Measurements from ENCODE around the gene G2E3.

G2E3 gene

GRCh38 chr14:30587141-30587540 is 28.2 kb downstream of the G2E3 start:
- H3K4me1 ChIP-seq (ENCODE audit: low read length), result no peaks in the 10 kb centered on the region
- no peaks in the 10 kb centered on the region for H3K9me3 ChIP-seq (ENCODE audit: insufficient read depth, low read length)
- H3K79me2 ChIP-seq (ENCODE audit: low read length), result peaks cover 77% of the 10 kb centered on the region
- peaks cover 68% of the 10 kb centered on the region for H3K36me3 ChIP-seq (replicated peaks; ENCODE audit: low read depth, low read length)
- H3K27me3 ChIP-seq (ENCODE audit: low read depth, low read length), result no peaks in the 10 kb centered on the region
- H2AFZ ChIP-seq (ENCODE audit: low read depth, low read length), result no peak overlapping the region
- TF ChIP-seq CTCF (IDR thresholded peaks at IDR 0.05; ENCODE audit: low read depth, low read length) (no peak), EZH2phosphoT487 (IDR thresholded peaks at IDR 0.05; ENCODE audit: low read depth) (no peak)
- H3K27ac ChIP-seq (ENCODE audit: low read length), result no peak overlapping the region
- no peak overlapping the region for H3K9ac ChIP-seq (ENCODE audit: low read length)
- peaks cover 39% of the 10 kb centered on the region for H4K20me1 ChIP-seq (ENCODE audit: insufficient read depth, low read length)
- H3K4me3 ChIP-seq (ENCODE audit: low read length), result no peak overlapping the region
- H3K4me2 ChIP-seq (ENCODE audit: low read length), result no peak overlapping the region

GRCh38 chr14:30588873-30589272 is 29.9 kb downstream of the G2E3 start:
- H3K4me1 ChIP-seq (ENCODE audit: low read length), result no peaks in the 10 kb centered on the region
- H3K27ac ChIP-seq (ENCODE audit: low read length), result no peak overlapping the region
- no peak overlapping the region for H3K4me3 ChIP-seq (ENCODE audit: low read length)
- H3K9ac ChIP-seq (ENCODE audit: low read length), result no peak overlapping the region
- H3K79me2 ChIP-seq (ENCODE audit: low read length), result peaks cover 63% of the 10 kb centered on the region
- H3K36me3 ChIP-seq (replicated peaks; ENCODE audit: low read depth, low read length), result peaks cover 59% of the 10 kb centered on the region
- H3K4me2 ChIP-seq (ENCODE audit: low read length), result no peak overlapping the region
- no peaks in the 10 kb centered on the region for H3K27me3 ChIP-seq (ENCODE audit: low read depth, low read length)
- TF ChIP-seq CTCF (IDR thresholded peaks at IDR 0.05; ENCODE audit: low read depth, low read length) (no peak), EZH2phosphoT487 (IDR thresholded peaks at IDR 0.05; ENCODE audit: low read depth) (no peak)
- no peak overlapping the region for H2AFZ ChIP-seq (ENCODE audit: low read depth, low read length)
- H3K9me3 ChIP-seq (ENCODE audit: insufficient read depth, low read length), result no peaks in the 10 kb centered on the region
- peaks cover 23% of the 10 kb centered on the region for H4K20me1 ChIP-seq (ENCODE audit: insufficient read depth, low read length)

- Histone ChIP-seq H3K36me3 (replicated peaks; ENCODE audit: low read depth, low read length) (peaks cover 43% of the 10 kb centered on the region), H3K27me3 (ENCODE audit: low read depth, low read length) (no peaks in the 10 kb centered on the region), H3K4me2 (ENCODE audit: low read length) (no peak overlapping the region), H2AFZ (ENCODE audit: low read depth, low read length) (no peak overlapping the region), H3K27ac (ENCODE audit: low read length) (no peak overlapping the region), H4K20me1 (ENCODE audit: insufficient read depth, low read length) (no peaks in the 10 kb centered on the region), H3K4me3 (ENCODE audit: low read length) (no peak overlapping the region), H3K4me1 (ENCODE audit: low read length) (no peaks in the 10 kb centered on the region), H3K9ac (ENCODE audit: low read length) (no peak overlapping the region), H3K79me2 (ENCODE audit: low read length) (peaks cover 7% of the 10 kb centered on the region; the same call in 1 of the 2 replicates), H3K9me3 (ENCODE audit: insufficient read depth, low read length) (no peaks in the 10 kb centered on the region)
- TF ChIP-seq CTCF (IDR thresholded peaks at IDR 0.05; ENCODE audit: low read depth, low read length), result no peak
- TF ChIP-seq EZH2phosphoT487 (IDR thresholded peaks at IDR 0.05; ENCODE audit: low read depth), result no peak
Measured at GRCh38 chr14:30596935-30597334, 38.0 kb downstream of the G2E3 start.

GRCh38 chr14:30597504-30597903 is 38.5 kb downstream of the G2E3 start:
- H3K4me3 ChIP-seq (ENCODE audit: low read length), result no peak overlapping the region
- H3K4me1 ChIP-seq (ENCODE audit: low read length), result no peaks in the 10 kb centered on the region
- H3K36me3 ChIP-seq (replicated peaks; ENCODE audit: low read depth, low read length), result peaks cover 46% of the 10 kb centered on the region
- H4K20me1 ChIP-seq (ENCODE audit: insufficient read depth, low read length), result no peaks in the 10 kb centered on the region
- H2AFZ ChIP-seq (ENCODE audit: low read depth, low read length), result no peak overlapping the region
- no peaks in the 10 kb centered on the region for H3K27me3 ChIP-seq (ENCODE audit: low read depth, low read length)
- peaks cover 7% of the 10 kb centered on the region; the same call in 1 of the 2 replicates for H3K79me2 ChIP-seq (ENCODE audit: low read length)
- no peak overlapping the region for H3K27ac ChIP-seq (ENCODE audit: low read length)
- H3K9ac ChIP-seq (ENCODE audit: low read length), result no peak overlapping the region
- H3K4me2 ChIP-seq (ENCODE audit: low read length), result no peak overlapping the region
- no peak for TF ChIP-seq CTCF (IDR thresholded peaks at IDR 0.05; ENCODE audit: low read depth, low read length)
- TF ChIP-seq EZH2phosphoT487 (IDR thresholded peaks at IDR 0.05; ENCODE audit: low read depth), result no peak
- no peaks in the 10 kb centered on the region for H3K9me3 ChIP-seq (ENCODE audit: insufficient read depth, low read length)
